Measurements from ENCODE around the gene B4GAT1. TPM values are rescaled to one million over a fixed set of nuclear protein-coding genes. Genes with fewer than 3 reads are reported as not detected.

Gene B4GAT1
- total and polyA plus RNA-seq, 2 of the 13 experiments (the other 11 are each of a cell fraction or from before 2014, with no cell fraction given): 40.4 to 109 TPM

- TF ChIP-seq, protein P1, sequence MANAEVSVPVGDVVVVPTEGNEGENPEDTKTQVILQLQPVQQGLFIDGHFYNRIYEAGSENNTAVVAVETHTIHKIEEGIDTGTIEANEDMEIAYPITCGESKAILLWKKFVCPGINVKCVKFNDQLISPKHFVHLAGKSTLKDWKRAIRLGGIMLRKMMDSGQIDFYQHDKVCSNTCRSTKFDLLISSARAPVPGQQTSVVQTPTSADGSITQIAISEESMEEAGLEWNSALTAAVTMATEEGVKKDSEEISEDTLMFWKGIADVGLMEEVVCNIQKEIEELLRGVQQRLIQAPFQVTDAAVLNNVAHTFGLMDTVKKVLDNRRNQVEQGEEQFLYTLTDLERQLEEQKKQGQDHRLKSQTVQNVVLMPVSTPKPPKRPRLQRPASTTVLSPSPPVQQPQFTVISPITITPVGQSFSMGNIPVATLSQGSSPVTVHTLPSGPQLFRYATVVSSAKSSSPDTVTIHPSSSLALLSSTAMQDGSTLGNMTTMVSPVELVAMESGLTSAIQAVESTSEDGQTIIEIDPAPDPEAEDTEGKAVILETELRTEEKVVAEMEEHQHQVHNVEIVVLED (CRISPR knock-in tag; IDR thresholded peaks at IDR 0.05; ENCODE audit: borderline replicate concordance): peak; percentile 60; the same call in 1 of the 2 replicates
- peak; percentile 95 for TF ChIP-seq SAP130 (CRISPR knock-in tag; IDR thresholded peaks at IDR 0.05; ENCODE audit: low read depth)
- no peak for TF ChIP-seq NR0B2 (CRISPR knock-in tag; IDR thresholded peaks at IDR 0.05)
- peak; percentile 72 for TF ChIP-seq POGK (CRISPR knock-in tag; conservative IDR thresholded peaks at IDR 0.05)
- TF ChIP-seq ZNF501 (CRISPR knock-in tag; IDR thresholded peaks at IDR 0.05): peak; percentile 94
- TF ChIP-seq ZNF652 (CRISPR knock-in tag; IDR thresholded peaks at IDR 0.05; ENCODE audit: borderline replicate concordance, low read depth): peak; percentile 100
- TF ChIP-seq SRSF4 (IDR thresholded peaks at IDR 0.05; ENCODE audit: low read depth, low read length, poor library complexity, severe bottlenecking): no peak
- TF ChIP-seq, protein P2, sequence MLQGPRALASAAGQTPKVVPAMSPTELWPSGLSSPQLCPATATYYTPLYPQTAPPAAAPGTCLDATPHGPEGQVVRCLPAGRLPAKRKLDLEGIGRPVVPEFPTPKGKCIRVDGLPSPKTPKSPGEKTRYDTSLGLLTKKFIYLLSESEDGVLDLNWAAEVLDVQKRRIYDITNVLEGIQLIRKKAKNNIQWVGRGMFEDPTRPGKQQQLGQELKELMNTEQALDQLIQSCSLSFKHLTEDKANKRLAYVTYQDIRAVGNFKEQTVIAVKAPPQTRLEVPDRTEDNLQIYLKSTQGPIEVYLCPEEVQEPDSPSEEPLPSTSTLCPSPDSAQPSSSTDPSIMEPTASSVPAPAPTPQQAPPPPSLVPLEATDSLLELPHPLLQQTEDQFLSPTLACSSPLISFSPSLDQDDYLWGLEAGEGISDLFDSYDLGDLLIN (CRISPR knock-in tag; IDR thresholded peaks at IDR 0.05; ENCODE audit: borderline replicate concordance): no peak
- no peak for TF ChIP-seq SNRNP70 (IDR thresholded peaks at IDR 0.05; ENCODE audit: low read depth, low read length)
- TF ChIP-seq ZNF720 (CRISPR knock-in tag; IDR thresholded peaks at IDR 0.05): no peak
- peak; percentile 79; the same call in 1 of the 2 replicates for TF ChIP-seq ESRRA (CRISPR knock-in tag; IDR thresholded peaks at IDR 0.05; ENCODE audit: low read depth)
- TF ChIP-seq ZNF263 (CRISPR knock-in tag; IDR thresholded peaks at IDR 0.05): no peak
- no peak; the same call in 1 of the 2 replicates for TF ChIP-seq TP53 (CRISPR knock-in tag; conservative IDR thresholded peaks at IDR 0.05)
- TF ChIP-seq FOXP1 (IDR thresholded peaks at IDR 0.05): no peak
- peak; percentile 47; the same call in 1 of the 2 replicates for TF ChIP-seq FOXP1 (CRISPR knock-in tag; IDR thresholded peaks at IDR 0.05)
- TF ChIP-seq MLLT10 (CRISPR knock-in tag; IDR thresholded peaks at IDR 0.05): no peak
- peak; percentile 68 for TF ChIP-seq HOXA3 (CRISPR knock-in tag; IDR thresholded peaks at IDR 0.05)
- TF ChIP-seq HNRNPH1 (optimal IDR thresholded peaks at IDR 0.05; ENCODE audit: low read depth, low read length): no peak
- TF ChIP-seq SOX13 (IDR thresholded peaks at IDR 0.05): no peak
- TF ChIP-seq SOX13 (CRISPR knock-in tag; conservative IDR thresholded peaks at IDR 0.05 in 1 of 2, IDR thresholded peaks at IDR 0.05 in 1 of 2): peak in 1 of 2 experiments; percentile 37; a peak in 2 of 4 replicates
- peak; percentile 63 for TF ChIP-seq KAT8 (CRISPR knock-in tag; IDR thresholded peaks at IDR 0.05)
- TF ChIP-seq ZNF547 (CRISPR knock-in tag; IDR thresholded peaks at IDR 0.05): 0 out of 2 replicates have a peak, but pooled peaks have one; percentile 34
- TF ChIP-seq ZNF660 (CRISPR knock-in tag; IDR thresholded peaks at IDR 0.05; ENCODE audit: borderline replicate concordance, low read depth): no peak
- TF ChIP-seq KLF16 (CRISPR knock-in tag; IDR thresholded peaks at IDR 0.05): peak in 1 of 2 experiments; percentile 90; a peak in 2 of 4 replicates
- TF ChIP-seq PAF1 (CRISPR knock-in tag; IDR thresholded peaks at IDR 0.05): no peak
These were observed 11.0 kb downstream of the B4GAT1 start, which contains the start of gene RIN1 (continued) for GRCh38 chr11:66336234-66337102.
